ENCODE data around the gene TCHH.
"Not testable (repeated sequence)": the region's sequence is repeated elsewhere in the genome, so short reads cannot be mapped to it uniquely, and the experiment has no call there.

Gene TCHH

GRCh38 chr1:152115344-152115743 is at the start of gene TCHH:
TSS of gene TCHH (minus strand) at chr1:152115444. CDS start at chr1:152114080, 1,364 bp downstream.
- no peak for DNase-seq

GRCh38 chr1:152164517-152165136 is 49.4 kb upstream of the TCHH start:
- DNase-seq, result no peak

- no peak for DNase-seq
Observed at GRCh38 chr1:152162792-152163463, 47.7 kb upstream of the TCHH start.

- no peak for DNase-seq
Observed at GRCh38 chr1:152160576-152160975, 45.3 kb upstream of the TCHH start.

GRCh38 chr1:152159144-152159543 is 43.9 kb upstream of the TCHH start, which contains the start of gene RPTN:
TSS of gene RPTN (minus strand) at chr1:152159228. CDS start at chr1:152157889, 1,339 bp downstream.
- DNase-seq, result no peak

GRCh38 chr1:152153996-152154395 is 38.8 kb upstream of the TCHH start:
- no peak for DNase-seq

GRCh38 chr1:152151646-152152045 is 36.4 kb upstream of the TCHH start:
- DNase-seq, result no peak

GRCh38 chr1:152148981-152149380 is 33.7 kb upstream of the TCHH start:
- no peak for DNase-seq

- DNase-seq, result no peak
Observed at GRCh38 chr1:152148051-152148450, 32.8 kb upstream of the TCHH start.

- no peak for DNase-seq
Observed at GRCh38 chr1:152145769-152146168, 30.5 kb upstream of the TCHH start.

- DNase-seq, result not testable (repeated sequence)
Observed at GRCh38 chr1:152144674-152145183, 29.5 kb upstream of the TCHH start.

- no peak for DNase-seq
Observed at GRCh38 chr1:152143150-152143887, 28.1 kb upstream of the TCHH start.

GRCh38 chr1:152141971-152142584 is 26.8 kb upstream of the TCHH start:
- no peak for DNase-seq

GRCh38 chr1:152137215-152137614 is 22.0 kb upstream of the TCHH start:
- no peak for DNase-seq

- no peak for DNase-seq
Observed at GRCh38 chr1:152130186-152130585, 14.9 kb upstream of the TCHH start.

- DNase-seq, result no peak
Observed at GRCh38 chr1:152127673-152128072, 12.4 kb upstream of the TCHH start.

GRCh38 chr1:152125834-152126443 is 10.7 kb upstream of the TCHH start:
- no peak for DNase-seq

- no peak for DNase-seq
Observed at GRCh38 chr1:152118915-152119314, 3.7 kb upstream of the TCHH start.

GRCh38 chr1:152112885-152113432 is 2.3 kb downstream of the TCHH start:
- no peak for DNase-seq

- no peak for DNase-seq
Observed at GRCh38 chr1:152112101-152112884, 3.0 kb downstream of the TCHH start.

GRCh38 chr1:152111515-152111968 is 3.7 kb downstream of the TCHH start:
- no peak for DNase-seq

Data from activated naive CD4-positive, alpha-beta T cell (primary cell).